Activated naive CD4-positive, alpha-beta T cell treated with Interleukin-2 at 50 U/mL for 16 hours (primary cell): Measurements from ENCODE around the gene GK2.

Experiments used
- DNase-seq: peaks from one replicate; pipeline ENCODE4 v3.0.0-alpha.2; 2020

The GK2 gene

GRCh38 chr4:79408063-79408462, at the start of gene GK2:
TSS of gene GK2 (minus strand) at chr4:79408228. CDS start at chr4:79408200, 28 bp downstream.
- no peak for DNase-seq

- no peak for DNase-seq
These were observed 47.2 kb upstream of the GK2 start for GRCh38 chr4:79455216-79455615.

GRCh38 chr4:79454656-79455055, 46.6 kb upstream of the GK2 start:
- DNase-seq = no peak

- no peak for DNase-seq
These were observed 42.0 kb upstream of the GK2 start for GRCh38 chr4:79450053-79450452.

- DNase-seq = no peak
These were observed 38.1 kb upstream of the GK2 start for GRCh38 chr4:79446145-79446544.

GRCh38 chr4:79445371-79445781, 37.3 kb upstream of the GK2 start:
- DNase-seq = no peak

GRCh38 chr4:79442422-79442821, 34.4 kb upstream of the GK2 start:
- DNase-seq = no peak

GRCh38 chr4:79439489-79439888, 31.5 kb upstream of the GK2 start:
- no peak for DNase-seq

GRCh38 chr4:79431839-79432238, 23.8 kb upstream of the GK2 start:
- DNase-seq = no peak

GRCh38 chr4:79429113-79429903, 21.3 kb upstream of the GK2 start:
- no peak for DNase-seq

GRCh38 chr4:79426989-79427388, 19.0 kb upstream of the GK2 start:
- DNase-seq = no peak

- DNase-seq = no peak
These were observed 17.6 kb upstream of the GK2 start for GRCh38 chr4:79425586-79425985.

GRCh38 chr4:79421483-79421882, 13.5 kb upstream of the GK2 start:
- DNase-seq = no peak

GRCh38 chr4:79413886-79414285, 5.9 kb upstream of the GK2 start:
- DNase-seq = no peak

- DNase-seq = no peak
These were observed 5.2 kb upstream of the GK2 start for GRCh38 chr4:79413032-79413885.

- DNase-seq = no peak
These were observed 3.4 kb downstream of the GK2 start for GRCh38 chr4:79404666-79405065.

- no peak for DNase-seq
These were observed 4.7 kb downstream of the GK2 start for GRCh38 chr4:79403356-79403755.

- DNase-seq = no peak
These were observed 5.6 kb downstream of the GK2 start for GRCh38 chr4:79402332-79402851.

- no peak for DNase-seq
These were observed 9.0 kb downstream of the GK2 start for GRCh38 chr4:79399076-79399475.

- no peak for DNase-seq
These were observed 10.1 kb downstream of the GK2 start for GRCh38 chr4:79397951-79398350.

GRCh38 chr4:79396794-79397193, 11.2 kb downstream of the GK2 start:
- DNase-seq = no peak

GRCh38 chr4:79395841-79396240, 12.2 kb downstream of the GK2 start:
- no peak for DNase-seq

GRCh38 chr4:79390890-79391289, 17.1 kb downstream of the GK2 start:
- no peak for DNase-seq

GRCh38 chr4:79385641-79386040, 22.4 kb downstream of the GK2 start:
- no peak for DNase-seq
